Activated T-helper 1 cell treated with Interleukin-2 at 50 U/mL for 16 hours (primary cell): ENCODE results near the gene FGD2.
A peak's percentile ranks its signal among the peaks of the same experiment; 100 is the strongest.
"Not testable (repeated sequence)": the region's sequence is repeated elsewhere in the genome, so short reads cannot be mapped to it uniquely, and the experiment has no call there.

Source experiments
- DNase-seq: peaks from one replicate; pipeline ENCODE4 v3.0.0-alpha.2; 2020; ENCODE audit warnings: low read depth

Gene FGD2

GRCh38 chr6:36971921-36972673 lies 33.4 kb upstream of the FGD2 start:
- DNase-seq: no peak

GRCh38 chr6:36973190-36973589 lies 32.3 kb upstream of the FGD2 start:
- no peak for DNase-seq

- no peak for DNase-seq
These were observed 31.8 kb upstream of the FGD2 start for GRCh38 chr6:36973647-36974046.

GRCh38 chr6:36975231-36976006 lies 30.0 kb upstream of the FGD2 start:
- DNase-seq: no peak

- DNase-seq: no peak
These were observed 29.5 kb upstream of the FGD2 start for GRCh38 chr6:36976007-36976264.

GRCh38 chr6:36976509-36976908 lies 28.9 kb upstream of the FGD2 start:
- no peak for DNase-seq

GRCh38 chr6:36976931-36977330 lies 28.5 kb upstream of the FGD2 start:
- DNase-seq: no peak

- DNase-seq: no peak
These were observed 27.9 kb upstream of the FGD2 start for GRCh38 chr6:36977470-36977941.

- DNase-seq: no peak
These were observed 26.8 kb upstream of the FGD2 start for GRCh38 chr6:36978421-36979346.

- DNase-seq: no peak
These were observed 26.1 kb upstream of the FGD2 start for GRCh38 chr6:36979347-36979742.

- DNase-seq: no peak
These were observed 25.3 kb upstream of the FGD2 start for GRCh38 chr6:36980129-36980528.

- no peak for DNase-seq
These were observed 24.4 kb upstream of the FGD2 start for GRCh38 chr6:36980876-36981619.

GRCh38 chr6:36983538-36983937 lies 21.9 kb upstream of the FGD2 start:
- no peak for DNase-seq

GRCh38 chr6:36984581-36985416 lies 20.7 kb upstream of the FGD2 start:
- no peak for DNase-seq

GRCh38 chr6:36985417-36985807 lies 20.0 kb upstream of the FGD2 start:
- no peak for DNase-seq

- DNase-seq: peak; percentile 86
These were observed 19.4 kb upstream of the FGD2 start, which contains the start of gene MTCH1 for GRCh38 chr6:36985808-36986703. TSS of gene MTCH1 (minus strand) at chr6:36986196. CDS start at chr6:36986173, 23 bp downstream.

GRCh38 chr6:36986704-36987047 lies 18.8 kb upstream of the FGD2 start:
- DNase-seq: no peak

GRCh38 chr6:36989264-36989663 lies 16.2 kb upstream of the FGD2 start:
- DNase-seq: no peak

GRCh38 chr6:36990401-36990800 lies 15.1 kb upstream of the FGD2 start:
- not testable (repeated sequence) for DNase-seq
